Neural progenitor cell (in vitro differentiated cells): ENCODE measurements around the gene ANO10. TPM values are rescaled to one million over a fixed set of nuclear protein-coding genes. Genes with fewer than 3 reads are reported as not detected.

Experiments
- DNase-seq: peaks from one replicate; pipeline ENCODE4 v3.0.0-alpha.2; 2016; ENCODE audit warnings: low spot score
- H2AFZ ChIP-seq: fragments of 200-600 bp; sonication (generic); replicated peaks from 2 replicates; pipeline ENCODE4 v1.6.1; 2016; ENCODE audit warnings: antibody characterized with exemption
- H3F3A ChIP-seq: fragments of 200-600 bp; sonication (generic); 2 replicates; pipeline ENCODE4 v1.6.1; 2016; ENCODE audit warnings: antibody characterized with exemption, low read depth
- H3K27ac ChIP-seq: fragments of 200-600 bp; sonication (generic); 2 replicates; pipeline ENCODE4 v1.5.1; 2016; ENCODE audit warnings: mild to moderate bottlenecking
- H3K27me3 ChIP-seq: fragments of 200-600 bp; sonication (generic); 2 replicates; pipeline ENCODE4 v1.6.1; 2016; ENCODE audit warnings: mild to moderate bottlenecking, moderate library complexity
- H3K36me3 ChIP-seq: fragments of 200-600 bp; sonication (generic); 2 replicates; pipeline ENCODE4 v1.5.1; 2016
- H3K4me1 ChIP-seq: fragments of 200-600 bp; sonication (generic); 2 replicates; pipeline ENCODE4 v1.6.1; 2016; ENCODE audit warnings: mixed run types
- H3K4me2 ChIP-seq: fragments of 200-600 bp; sonication (generic); 2 replicates; pipeline ENCODE4 v1.6.1; 2016
- H3K4me3 ChIP-seq: fragments of 200-600 bp; sonication (generic); 2 replicates; pipeline ENCODE4 v1.5.1; 2016
- H3K79me2 ChIP-seq: fragments of 200-600 bp; sonication (generic); 2 replicates; pipeline ENCODE4 v1.6.1; 2016; ENCODE audit warnings: low read depth
- H3K9ac ChIP-seq: fragments of 200-600 bp; sonication (generic); 2 replicates; pipeline ENCODE4 v1.6.1; 2016
- H3K9me3 ChIP-seq: fragments of 200-600 bp; sonication (generic); 2 replicates; pipeline ENCODE4 v1.5.1; 2016; ENCODE audit warnings: low read depth
- H4K20me1 ChIP-seq: fragments of 200-600 bp; sonication (generic); 2 replicates; pipeline ENCODE4 v1.6.1; 2016; ENCODE audit warnings: low read depth
- H3K27ac Mint-ChIP-seq: 3 replicates; pipeline ENCODE4 v1.8.0; 2021; ENCODE audit warnings: mixed read lengths
- H3K27me3 Mint-ChIP-seq: 2 replicates; pipeline ENCODE4 v1.8.0; 2022; ENCODE audit warnings: low read depth, mild to moderate bottlenecking, inconsistent platforms, moderate library complexity, mixed read lengths; ENCODE audit not compliant: insufficient read depth
- H3K36me3 Mint-ChIP-seq: 3 replicates; pipeline ENCODE4 v1.8.0; 2021; ENCODE audit warnings: mixed read lengths
- H3K4me1 Mint-ChIP-seq: 3 replicates; pipeline ENCODE4 v1.8.0; 2021; ENCODE audit warnings: mixed read lengths
- H3K4me3 Mint-ChIP-seq: 3 replicates; pipeline ENCODE4 v1.8.0; 2021; ENCODE audit warnings: mild to moderate bottlenecking, moderate library complexity, mixed read lengths
- H3K9me3 Mint-ChIP-seq: 3 replicates; pipeline ENCODE4 v1.8.0; 2020; ENCODE audit warnings: mixed read lengths
- CTCF ChIP-seq: fragments of 200-600 bp; sonication (generic); IDR thresholded peaks from 2 replicates; pipeline ENCODE4 v1.5.1; 2017; ENCODE audit warnings: antibody characterized with exemption, mild to moderate bottlenecking
- EZH2 ChIP-seq: fragments of 200-600 bp; sonication (generic); IDR thresholded peaks from 2 replicates; pipeline ENCODE4 v1.6.1; 2017; ENCODE audit warnings: antibody characterized with exemption, mild to moderate bottlenecking, moderate library complexity
- EZH2phosphoT487 ChIP-seq: fragments of 200-600 bp; sonication (generic); IDR thresholded peaks from 2 replicates; pipeline ENCODE4 v1.6.1; 2017; ENCODE audit warnings: antibody characterized with exemption
- total RNA-seq: library from RNA; depleted of rRNA; stranded (reverse); fragments of >200 nt; gene quantifications from 2 replicates; pipeline ENCODE4 v1.2.3, GENCODE V29; 2015; ENCODE audit warnings: low replicate concordance

ANO10 gene
- total RNA-seq, 1 donor from 2014 or later = 44.4 TPM

- Histone ChIP-seq H3K4me1 (peaks cover 10% of the 10 kb centered on the region), H3K27me3 (no peaks in the 10 kb centered on the region), H3K36me3 (no peaks in the 10 kb centered on the region), H2AFZ (no peak overlapping the region), H3K27ac (no peak overlapping the region), H3K4me2 (no peak overlapping the region), H3K9me3 (no peaks in the 10 kb centered on the region), H3K9ac (no peak overlapping the region), H3K4me3 (no peak overlapping the region), H4K20me1 (no peaks in the 10 kb centered on the region), H3F3A (no peaks in the 10 kb centered on the region), H3K79me2 (no peaks in the 10 kb centered on the region)
- DNase-seq = no peak
- no peak overlapping the region for H3K27ac Mint-ChIP-seq
- no peaks in the 10 kb centered on the region for H3K27me3 Mint-ChIP-seq
- no peaks in the 10 kb centered on the region for H3K9me3 Mint-ChIP-seq
- H3K36me3 Mint-ChIP-seq = peaks cover 6% of the 10 kb centered on the region
- H3K4me1 Mint-ChIP-seq = peaks cover 2% of the 10 kb centered on the region
- H3K4me3 Mint-ChIP-seq = no peak overlapping the region
- TF ChIP-seq EZH2 (no peak), CTCF (no peak), EZH2phosphoT487 (no peak)
These were observed 90.0 kb downstream of the ANO10 start for GRCh38 chr3:43531835-43532234.

- Histone ChIP-seq H3K27ac (no peak overlapping the region), H3K4me1 (no peaks in the 10 kb centered on the region), H2AFZ (no peak overlapping the region), H3K9me3 (no peaks in the 10 kb centered on the region), H3K4me2 (no peak overlapping the region), H4K20me1 (no peaks in the 10 kb centered on the region), H3K27me3 (no peaks in the 10 kb centered on the region), H3K9ac (no peak overlapping the region), H3K4me3 (no peak overlapping the region), H3F3A (no peaks in the 10 kb centered on the region), H3K79me2 (no peaks in the 10 kb centered on the region), H3K36me3 (no peaks in the 10 kb centered on the region)
- H3K9me3 Mint-ChIP-seq = no peaks in the 10 kb centered on the region
- no peaks in the 10 kb centered on the region for H3K27me3 Mint-ChIP-seq
- H3K4me3 Mint-ChIP-seq = no peak overlapping the region
- no peak overlapping the region for H3K27ac Mint-ChIP-seq
- DNase-seq = no peak
- H3K4me1 Mint-ChIP-seq = no peaks in the 10 kb centered on the region
- peaks cover 9% of the 10 kb centered on the region for H3K36me3 Mint-ChIP-seq
- TF ChIP-seq EZH2phosphoT487 (no peak), CTCF (no peak), EZH2 (no peak)
These were observed 93.2 kb downstream of the ANO10 start for GRCh38 chr3:43528498-43529099.

GRCh38 chr3:43526956-43527355, 94.9 kb downstream of the ANO10 start:
- no peaks in the 10 kb centered on the region for H3K27me3 Mint-ChIP-seq
- no peaks in the 10 kb centered on the region for H3K27me3 ChIP-seq
- no peak overlapping the region for H3K4me2 ChIP-seq
- H3K36me3 Mint-ChIP-seq = peaks cover 9% of the 10 kb centered on the region
- no peaks in the 10 kb centered on the region for H3K9me3 ChIP-seq
- no peaks in the 10 kb centered on the region for H4K20me1 ChIP-seq
- H3K27ac Mint-ChIP-seq = no peak overlapping the region
- H2AFZ ChIP-seq = no peak overlapping the region
- H3K4me1 ChIP-seq = no peaks in the 10 kb centered on the region
- H3K4me3 ChIP-seq = no peak overlapping the region
- H3K9me3 Mint-ChIP-seq = no peaks in the 10 kb centered on the region
- no peaks in the 10 kb centered on the region for H3F3A ChIP-seq
- no peaks in the 10 kb centered on the region for H3K4me1 Mint-ChIP-seq
- DNase-seq = no peak
- no peaks in the 10 kb centered on the region for H3K79me2 ChIP-seq
- no peak overlapping the region for H3K9ac ChIP-seq
- H3K36me3 ChIP-seq = no peaks in the 10 kb centered on the region
- H3K4me3 Mint-ChIP-seq = no peak overlapping the region
- no peak overlapping the region for H3K27ac ChIP-seq
- no peak for TF ChIP-seq EZH2
- TF ChIP-seq CTCF = no peak
- TF ChIP-seq EZH2phosphoT487 = no peak
